ENCODE data around the gene RSPO4.

Gene RSPO4

DNA sequence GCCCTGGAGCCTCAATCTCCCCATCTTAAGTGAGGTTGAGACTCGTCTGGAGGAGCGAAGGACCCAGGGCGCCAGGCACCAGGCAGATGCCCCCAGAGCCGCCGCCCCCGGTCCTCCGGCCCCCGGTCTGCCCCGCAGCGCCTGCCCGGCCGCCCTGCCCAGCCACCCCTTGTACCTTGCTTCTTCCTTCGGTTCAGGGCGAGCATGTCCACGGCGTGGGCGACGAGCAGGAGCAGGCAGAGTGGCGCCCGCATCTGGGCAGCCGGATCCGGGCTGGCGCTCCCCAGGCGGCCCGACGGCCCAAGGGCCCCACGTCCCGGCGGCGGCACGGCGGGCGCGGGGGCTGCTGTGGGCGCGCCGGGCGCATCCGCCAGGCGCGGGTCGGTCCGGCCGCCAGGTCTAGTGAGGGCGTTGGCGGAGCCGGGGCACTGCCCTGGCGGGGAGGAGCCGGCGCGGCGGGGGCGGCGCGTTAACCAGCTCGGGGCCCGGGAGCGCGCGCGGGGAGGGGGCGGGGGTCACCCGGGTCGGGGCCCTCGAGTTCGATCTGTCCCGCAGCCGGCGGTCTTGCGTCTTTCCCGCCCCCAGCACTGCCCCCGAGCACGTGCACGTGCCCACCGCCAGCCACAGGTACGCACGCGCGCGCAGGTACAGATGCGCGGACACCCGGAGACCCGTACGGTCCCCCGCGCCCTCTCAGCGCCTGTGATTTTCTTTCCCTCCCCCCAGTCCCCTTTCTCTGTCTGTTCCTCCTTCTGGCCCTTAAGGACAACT is at the start of gene RSPO4:
RSPO4 (minus strand) TSS at position 401 of the 771 bp plus-strand sequence; CDS start at position 254, 147 bp downstream.
- Histone ChIP-seq H3K4me1 (ENCODE audit: control insufficient read depth in 2 of 2, insufficient read depth in 2 of 2, low read length in 2 of 2) (no peaks in the 10 kb centered on the region), H3K36me3 (ENCODE audit: control insufficient read depth in 2 of 2, insufficient read depth in 2 of 2, low read length in 2 of 2) (no peaks in the 10 kb centered on the region), H3K4me3 (ENCODE audit: low read length in 2 of 2) (no peak within 1 kb of the TSS), H3K9ac (ENCODE audit: low read depth in 1 of 2, low read length in 2 of 2) (no peak within 1 kb of the TSS), H3K27me3 (ENCODE audit: control insufficient read depth in 2 of 2, insufficient read depth in 2 of 2, low read length in 2 of 2) (peaks cover 26 to 28% of the 10 kb centered on the region in 2 donors), H3K27ac (ENCODE audit: low read depth in 2 of 2, low read length in 2 of 2) (no peak within 1 kb of the TSS), H3K9me3 (ENCODE audit: control insufficient read depth in 2 of 2, low read length in 2 of 2) (no peaks in the 10 kb centered on the region)

DNA sequence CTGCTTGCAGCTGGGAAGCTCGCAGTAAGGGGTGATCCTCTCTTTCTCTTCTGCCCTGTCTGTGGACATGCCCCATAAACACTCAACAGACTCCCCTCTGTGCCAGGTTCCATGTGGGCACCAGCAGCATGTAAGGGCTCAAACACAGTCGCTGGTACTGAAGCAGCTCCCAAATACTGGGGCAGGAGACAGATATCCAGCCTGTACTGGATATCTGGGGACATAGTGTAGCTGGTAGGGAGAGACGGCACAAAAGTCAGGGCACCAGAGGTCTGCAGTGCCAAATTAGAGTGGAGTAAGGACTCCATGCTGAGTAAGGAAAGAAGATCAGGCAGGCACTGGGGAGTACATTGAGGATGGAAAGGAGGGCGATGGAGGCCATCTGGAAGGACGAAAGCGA is 48.3 kb upstream of the RSPO4 start:
- no peak overlapping the region for H3K4me3 ChIP-seq (ENCODE audit: low read length in 2 of 2)
- H3K36me3 ChIP-seq (ENCODE audit: control insufficient read depth in 2 of 2, insufficient read depth in 2 of 2, low read length in 2 of 2), result no peaks in the 10 kb centered on the region
- no peak overlapping the region for H3K27ac ChIP-seq (ENCODE audit: low read depth in 2 of 2, low read length in 2 of 2)
- no peaks in the 10 kb centered on the region for H3K27me3 ChIP-seq (ENCODE audit: control insufficient read depth in 2 of 2, insufficient read depth in 2 of 2, low read length in 2 of 2)
- H3K9me3 ChIP-seq (ENCODE audit: control insufficient read depth in 2 of 2, low read length in 2 of 2), result no peaks in the 10 kb centered on the region
- no peak overlapping the region for H3K9ac ChIP-seq (ENCODE audit: low read depth in 1 of 2, low read length in 2 of 2)
- no peaks in the 10 kb centered on the region for H3K4me1 ChIP-seq (ENCODE audit: control insufficient read depth in 2 of 2, insufficient read depth in 2 of 2, low read length in 2 of 2)

GRCh38 chr20:1045860-1046418 is 43.8 kb upstream of the RSPO4 start:
- Histone ChIP-seq H3K36me3 (ENCODE audit: control insufficient read depth in 2 of 2, insufficient read depth in 2 of 2, low read length in 2 of 2) (no peaks in the 10 kb centered on the region), H3K4me1 (ENCODE audit: control insufficient read depth in 2 of 2, insufficient read depth in 2 of 2, low read length in 2 of 2) (no peaks in the 10 kb centered on the region), H3K27me3 (ENCODE audit: control insufficient read depth in 2 of 2, insufficient read depth in 2 of 2, low read length in 2 of 2) (no peaks in the 10 kb centered on the region), H3K27ac (ENCODE audit: low read depth in 2 of 2, low read length in 2 of 2) (no peak overlapping the region), H3K9ac (ENCODE audit: low read depth in 1 of 2, low read length in 2 of 2) (no peak overlapping the region), H3K9me3 (ENCODE audit: control insufficient read depth in 2 of 2, low read length in 2 of 2) (no peaks in the 10 kb centered on the region), H3K4me3 (ENCODE audit: low read length in 2 of 2) (no peak overlapping the region)

DNA sequence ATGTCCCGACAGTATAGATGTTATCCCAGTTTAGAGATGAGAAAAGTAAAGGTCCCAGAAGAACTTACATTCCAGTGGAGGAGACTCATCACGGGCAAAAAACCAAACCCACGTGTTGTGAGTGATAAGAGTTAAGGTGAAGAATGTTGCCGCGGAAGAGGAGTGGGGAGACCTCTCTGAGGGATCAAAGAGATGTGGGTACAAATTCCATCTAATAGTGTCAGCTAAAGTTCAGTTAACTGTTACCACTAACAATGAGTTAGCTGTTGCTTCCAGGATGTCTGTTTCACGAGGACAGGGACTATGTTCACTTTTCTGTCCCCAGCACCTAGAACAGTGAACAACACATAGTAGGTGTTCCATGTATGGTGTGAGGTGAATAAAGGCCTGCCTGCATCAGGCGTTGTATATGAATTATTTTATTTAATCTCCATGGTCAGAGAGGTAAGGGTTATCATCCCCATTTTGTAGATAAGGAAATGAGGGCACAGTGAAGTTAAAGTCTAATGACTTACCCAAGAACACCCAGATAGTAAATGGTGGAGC is 39.8 kb upstream of the RSPO4 start:
- Histone ChIP-seq H3K27me3 (ENCODE audit: control insufficient read depth in 2 of 2, insufficient read depth in 2 of 2, low read length in 2 of 2) (no peaks in the 10 kb centered on the region), H3K9me3 (ENCODE audit: control insufficient read depth in 2 of 2, low read length in 2 of 2) (no peaks in the 10 kb centered on the region), H3K4me1 (ENCODE audit: control insufficient read depth in 2 of 2, insufficient read depth in 2 of 2, low read length in 2 of 2) (no peaks in the 10 kb centered on the region), H3K4me3 (ENCODE audit: low read length in 2 of 2) (no peak overlapping the region), H3K36me3 (ENCODE audit: control insufficient read depth in 2 of 2, insufficient read depth in 2 of 2, low read length in 2 of 2) (no peaks in the 10 kb centered on the region), H3K27ac (ENCODE audit: low read depth in 2 of 2, low read length in 2 of 2) (no peak overlapping the region), H3K9ac (ENCODE audit: low read depth in 1 of 2, low read length in 2 of 2) (no peak overlapping the region)

- Histone ChIP-seq H3K27ac (ENCODE audit: low read depth in 2 of 2, low read length in 2 of 2) (no peak overlapping the region), H3K4me3 (ENCODE audit: low read length in 2 of 2) (no peak overlapping the region), H3K4me1 (ENCODE audit: control insufficient read depth in 2 of 2, insufficient read depth in 2 of 2, low read length in 2 of 2) (no peaks in the 10 kb centered on the region), H3K36me3 (ENCODE audit: control insufficient read depth in 2 of 2, insufficient read depth in 2 of 2, low read length in 2 of 2) (no peaks in the 10 kb centered on the region), H3K9me3 (ENCODE audit: control insufficient read depth in 2 of 2, low read length in 2 of 2) (no peaks in the 10 kb centered on the region), H3K9ac (ENCODE audit: low read depth in 1 of 2, low read length in 2 of 2) (no peak overlapping the region), H3K27me3 (ENCODE audit: control insufficient read depth in 2 of 2, insufficient read depth in 2 of 2, low read length in 2 of 2) (no peaks in the 10 kb centered on the region)
Observed at GRCh38 chr20:1038205-1038604, 36.1 kb upstream of the RSPO4 start.

DNA sequence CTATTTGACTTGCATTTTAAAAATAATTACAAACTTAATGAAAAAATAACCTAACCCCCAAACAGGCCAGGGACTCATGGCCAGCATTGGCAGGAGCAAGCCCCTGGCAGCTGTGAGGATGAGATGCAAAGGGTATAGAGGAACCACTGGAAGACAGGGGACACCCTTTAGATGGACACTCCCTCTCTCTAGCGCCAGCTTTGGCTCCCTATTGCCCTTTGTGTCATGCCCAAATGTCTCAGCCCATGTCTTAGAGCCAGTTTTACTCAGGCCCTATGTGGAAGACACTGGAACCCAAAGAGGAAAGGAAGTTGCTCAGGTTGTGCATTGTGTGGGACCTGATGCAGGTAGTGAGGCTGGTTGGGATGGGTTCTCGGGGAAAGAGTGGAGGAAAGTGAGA is 34.9 kb upstream of the RSPO4 start:
- H3K9me3 ChIP-seq (ENCODE audit: control insufficient read depth in 2 of 2, low read length in 2 of 2), result no peaks in the 10 kb centered on the region
- H3K4me1 ChIP-seq (ENCODE audit: control insufficient read depth in 2 of 2, insufficient read depth in 2 of 2, low read length in 2 of 2), result no peaks in the 10 kb centered on the region
- H3K9ac ChIP-seq (ENCODE audit: low read depth in 1 of 2, low read length in 2 of 2), result no peak overlapping the region
- no peak overlapping the region for H3K4me3 ChIP-seq (ENCODE audit: low read length in 2 of 2)
- H3K36me3 ChIP-seq (ENCODE audit: control insufficient read depth in 2 of 2, insufficient read depth in 2 of 2, low read length in 2 of 2), result no peaks in the 10 kb centered on the region
- no peak overlapping the region for H3K27ac ChIP-seq (ENCODE audit: low read depth in 2 of 2, low read length in 2 of 2)
- no peaks in the 10 kb centered on the region for H3K27me3 ChIP-seq (ENCODE audit: control insufficient read depth in 2 of 2, insufficient read depth in 2 of 2, low read length in 2 of 2)

DNA sequence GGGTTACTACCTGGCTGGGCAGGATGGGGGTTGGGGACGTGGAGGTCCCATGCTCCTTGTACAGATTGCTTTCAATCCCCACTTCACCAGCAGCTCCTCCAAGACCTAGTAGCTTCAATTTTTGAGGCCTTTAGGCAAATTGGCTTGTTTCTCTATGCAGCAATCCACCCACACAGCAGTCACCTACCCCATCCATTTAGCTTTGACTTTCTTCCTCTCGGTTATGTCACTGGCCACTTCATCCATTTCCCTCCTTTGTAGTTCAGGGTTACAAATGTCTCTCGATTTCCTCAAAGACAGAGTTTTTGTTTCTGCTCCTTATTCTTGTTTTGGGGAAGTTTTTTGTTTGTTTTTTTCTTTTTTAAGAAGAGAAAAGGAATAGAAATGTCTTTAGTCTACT is 33.4 kb upstream of the RSPO4 start:
- Histone ChIP-seq H3K4me3 (ENCODE audit: low read length in 2 of 2) (no peak overlapping the region), H3K27me3 (ENCODE audit: control insufficient read depth in 2 of 2, insufficient read depth in 2 of 2, low read length in 2 of 2) (no peaks in the 10 kb centered on the region), H3K36me3 (ENCODE audit: control insufficient read depth in 2 of 2, insufficient read depth in 2 of 2, low read length in 2 of 2) (no peaks in the 10 kb centered on the region), H3K9me3 (ENCODE audit: control insufficient read depth in 2 of 2, low read length in 2 of 2) (no peaks in the 10 kb centered on the region), H3K9ac (ENCODE audit: low read depth in 1 of 2, low read length in 2 of 2) (no peak overlapping the region), H3K27ac (ENCODE audit: low read depth in 2 of 2, low read length in 2 of 2) (no peak overlapping the region), H3K4me1 (ENCODE audit: control insufficient read depth in 2 of 2, insufficient read depth in 2 of 2, low read length in 2 of 2) (no peaks in the 10 kb centered on the region)

DNA sequence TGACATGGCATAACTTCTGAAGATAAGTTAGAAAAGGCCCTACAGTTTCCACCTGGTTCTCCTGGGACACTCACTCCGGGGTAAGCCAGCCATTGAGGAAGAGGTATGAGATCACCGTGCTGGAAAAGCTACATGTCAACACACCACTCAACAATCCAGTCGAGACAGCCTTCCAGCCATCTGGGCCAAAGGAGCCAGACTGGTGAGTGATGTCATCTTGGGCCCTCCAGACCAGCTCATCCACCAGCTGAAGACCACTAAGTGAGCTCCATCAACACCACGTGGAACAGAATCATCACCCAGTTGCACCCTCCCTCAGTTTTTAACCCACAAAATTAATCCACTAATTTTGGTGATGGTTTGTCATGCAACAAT is 32.3 kb upstream of the RSPO4 start:
- Histone ChIP-seq H3K9me3 (ENCODE audit: control insufficient read depth in 2 of 2, low read length in 2 of 2) (no peaks in the 10 kb centered on the region), H3K4me3 (ENCODE audit: low read length in 2 of 2) (no peak overlapping the region), H3K27ac (ENCODE audit: low read depth in 2 of 2, low read length in 2 of 2) (no peak overlapping the region), H3K27me3 (ENCODE audit: control insufficient read depth in 2 of 2, insufficient read depth in 2 of 2, low read length in 2 of 2) (no peaks in the 10 kb centered on the region), H3K4me1 (ENCODE audit: control insufficient read depth in 2 of 2, insufficient read depth in 2 of 2, low read length in 2 of 2) (no peaks in the 10 kb centered on the region), H3K36me3 (ENCODE audit: control insufficient read depth in 2 of 2, insufficient read depth in 2 of 2, low read length in 2 of 2) (no peaks in the 10 kb centered on the region), H3K9ac (ENCODE audit: low read depth in 1 of 2, low read length in 2 of 2) (no peak overlapping the region)

DNA sequence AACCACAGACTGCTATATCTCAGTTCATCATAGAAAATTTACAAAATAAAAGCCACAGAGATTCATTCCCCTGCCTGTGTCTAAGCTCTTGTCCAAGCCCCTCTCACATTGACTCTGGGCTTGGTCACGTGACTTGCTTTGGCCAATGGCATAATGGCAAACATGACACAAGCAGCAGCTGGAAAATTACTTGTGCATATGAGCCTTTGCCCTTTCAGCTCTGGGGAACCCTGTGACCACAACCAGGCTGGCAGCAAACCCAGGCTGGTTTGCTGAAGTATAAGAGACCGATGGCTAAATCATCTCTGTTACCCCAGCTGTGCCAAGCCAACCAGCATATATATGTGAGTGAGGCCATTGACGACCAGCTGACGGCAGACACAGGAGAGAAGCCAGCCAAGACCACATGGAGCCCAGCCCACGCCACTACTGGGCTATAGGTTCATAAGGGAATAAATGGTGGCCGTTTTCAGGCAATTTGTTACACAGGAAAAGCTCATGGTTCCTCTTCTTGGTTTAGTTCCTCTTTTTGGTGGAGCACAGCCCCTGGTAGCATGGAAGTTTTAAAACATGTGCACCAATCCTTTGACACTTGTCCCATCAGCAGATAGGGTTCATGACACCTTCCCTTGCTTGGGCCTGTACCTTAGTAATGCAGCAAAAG is 31.8 kb upstream of the RSPO4 start:
- Histone ChIP-seq H3K36me3 (ENCODE audit: control insufficient read depth in 2 of 2, insufficient read depth in 2 of 2, low read length in 2 of 2) (no peaks in the 10 kb centered on the region), H3K4me3 (ENCODE audit: low read length in 2 of 2) (no peak overlapping the region), H3K4me1 (ENCODE audit: control insufficient read depth in 2 of 2, insufficient read depth in 2 of 2, low read length in 2 of 2) (no peaks in the 10 kb centered on the region), H3K9me3 (ENCODE audit: control insufficient read depth in 2 of 2, low read length in 2 of 2) (no peaks in the 10 kb centered on the region), H3K9ac (ENCODE audit: low read depth in 1 of 2, low read length in 2 of 2) (no peak overlapping the region), H3K27me3 (ENCODE audit: control insufficient read depth in 2 of 2, insufficient read depth in 2 of 2, low read length in 2 of 2) (peaks cover 0 to 3% of the 10 kb centered on the region in 2 donors), H3K27ac (ENCODE audit: low read depth in 2 of 2, low read length in 2 of 2) (no peak overlapping the region)

DNA sequence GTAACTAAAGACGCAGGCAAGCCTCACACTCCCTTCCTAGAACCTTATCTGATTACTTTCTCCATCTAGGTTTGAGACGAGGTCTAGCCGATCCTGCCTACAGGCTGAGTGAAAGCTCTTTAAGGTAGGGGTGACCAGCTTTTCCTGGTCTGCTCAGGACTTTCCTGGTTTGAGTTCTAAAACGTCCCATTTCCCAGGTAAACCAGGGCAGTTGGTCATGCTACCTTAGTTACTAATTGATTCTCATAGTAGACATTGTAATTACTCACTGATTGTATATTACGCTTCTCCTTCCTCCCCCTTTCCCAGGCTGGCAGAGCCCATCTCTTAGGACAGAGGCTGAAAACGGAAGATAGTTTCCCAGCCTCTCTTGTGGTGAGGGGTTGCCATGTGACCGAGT is 27.9 kb upstream of the RSPO4 start:
- H3K4me3 ChIP-seq (ENCODE audit: low read length in 2 of 2), result no peak overlapping the region
- H3K27me3 ChIP-seq (ENCODE audit: control insufficient read depth in 2 of 2, insufficient read depth in 2 of 2, low read length in 2 of 2), result peaks cover 0 to 3% of the 10 kb centered on the region in 2 donors
- no peak overlapping the region for H3K27ac ChIP-seq (ENCODE audit: low read depth in 2 of 2, low read length in 2 of 2)
- H3K4me1 ChIP-seq (ENCODE audit: control insufficient read depth in 2 of 2, insufficient read depth in 2 of 2, low read length in 2 of 2), result no peaks in the 10 kb centered on the region
- H3K9ac ChIP-seq (ENCODE audit: low read depth in 1 of 2, low read length in 2 of 2), result no peak overlapping the region
- H3K9me3 ChIP-seq (ENCODE audit: control insufficient read depth in 2 of 2, low read length in 2 of 2), result no peaks in the 10 kb centered on the region
- H3K36me3 ChIP-seq (ENCODE audit: control insufficient read depth in 2 of 2, insufficient read depth in 2 of 2, low read length in 2 of 2), result no peaks in the 10 kb centered on the region
